ENCODE data around the gene BORA.
"Not testable (repeated sequence)": the region's sequence is repeated elsewhere in the genome, so short reads cannot be mapped to it uniquely, and the experiment has no call there.

BORA gene

GRCh38 chr13:72774019-72774418 is 46.3 kb downstream of the BORA start:
- no peak for DNase-seq

- DNase-seq: peak; percentile 99
These were observed 54.0 kb downstream of the BORA start, which contains the start of the genes DIS3 and PIBF1 for GRCh38 chr13:72781451-72782439. DIS3 (minus strand) TSS chr13:72781900; CDS start chr13:72781832, 68 bp downstream. PIBF1 (plus strand) TSS chr13:72782133; CDS start chr13:72783470, 1,337 bp downstream.

GRCh38 chr13:72782717-72783116 is 55.0 kb downstream of the BORA start:
- peak; percentile 20 for DNase-seq

GRCh38 chr13:72784679-72785078 is 57.0 kb downstream of the BORA start:
- not testable (repeated sequence) for DNase-seq

DNA sequence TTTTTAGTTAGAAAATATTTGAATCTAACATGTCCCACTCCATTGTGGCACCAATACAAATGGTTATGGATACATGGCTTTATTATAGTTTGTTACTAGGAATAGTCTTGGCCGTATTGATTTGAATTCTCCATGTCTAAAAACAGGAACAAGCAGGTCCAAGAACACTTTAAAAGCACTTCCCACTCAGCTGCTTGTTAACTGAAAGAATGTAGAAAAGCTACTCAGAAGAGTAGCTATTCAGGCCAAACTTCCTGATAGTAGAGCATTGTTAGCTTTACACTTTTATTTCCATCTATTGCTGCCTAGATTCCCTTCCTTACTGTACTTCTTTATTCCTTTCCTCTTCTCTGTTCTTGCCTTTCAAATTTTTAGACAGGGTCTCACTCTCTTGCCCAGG is 61.1 kb downstream of the BORA start:
- no peak for DNase-seq

- no peak for DNase-seq
These were observed 64.9 kb downstream of the BORA start for GRCh38 chr13:72792640-72793039.

- DNase-seq: no peak
These were observed 71.1 kb downstream of the BORA start for GRCh38 chr13:72798817-72799216.

- DNase-seq: no peak
These were observed 76.6 kb downstream of the BORA start for GRCh38 chr13:72804301-72804700.
